Kidney (tissue), 14 donors: ENCODE results near the gene RBMS3. TPM values are rescaled to one million over a fixed set of nuclear protein-coding genes. Genes with fewer than 3 reads are reported as not detected.

Source experiments
- DNase-seq, 5 donors: peaks; one replicate each; pipeline ENCODE4 v3.0.0-alpha.2; 2013 to 2020
- FAIRE-seq: peaks from 2 replicates; lab custom pipeline; 2012; peaks lifted over from hg19 to GRCh38; lab: Jason Lieb, UNC
- H3K27ac ChIP-seq, 2 donors: one replicate each; pipeline ENCODE4 v1.7.0; 2013; ENCODE audit warnings: low read depth in 2 of 2, low read length in 2 of 2, inconsistent platforms in 1 of 2
- H3K27me3 ChIP-seq: one replicate; pipeline ENCODE4 v1.7.1; 2013; ENCODE audit warnings: low read length, inconsistent platforms; ENCODE audit not compliant: control insufficient read depth, insufficient read depth
- H3K36me3 ChIP-seq, 3 donors: one replicate each; pipeline versions ENCODE4 v1.7.0 to v1.7.1; 2013; ENCODE audit warnings: low read length in 3 of 3, control low read depth in 1 of 3, inconsistent platforms in 1 of 3; ENCODE audit not compliant: insufficient read depth in 3 of 3, control insufficient read depth in 2 of 3
- H3K4me1 ChIP-seq, 3 donors: one replicate each; pipeline versions ENCODE4 v1.7.0 to v1.7.1; 2013; ENCODE audit warnings: low read length in 3 of 3, inconsistent platforms in 1 of 3, low read depth in 1 of 3; ENCODE audit not compliant: control insufficient read depth in 2 of 3, insufficient read depth in 2 of 3
- H3K4me3 ChIP-seq, 3 donors: one replicate each; pipeline versions ENCODE4 v1.7.0 to v1.8.1; 2013; ENCODE audit warnings: low read length in 3 of 3, control low read depth in 1 of 3, inconsistent platforms in 1 of 3
- H3K9ac ChIP-seq, 3 donors: one replicate each; pipeline versions ENCODE4 v1.7.0 to v1.7.1; 2013; ENCODE audit warnings: low read length in 3 of 3, control low read depth in 1 of 3, inconsistent platforms in 1 of 3
- H3K9me3 ChIP-seq, 3 donors: one replicate each; pipeline versions ENCODE4 v1.7.0 to v1.7.1; 2013; ENCODE audit warnings: low read length in 3 of 3, control low read depth in 1 of 3, inconsistent platforms in 1 of 3; ENCODE audit not compliant: control insufficient read depth in 2 of 3, insufficient read depth in 1 of 3
- CTCF ChIP-seq: IDR thresholded peaks from 3 replicates; pipeline ENCODE4 v1.5.1; 2012; ENCODE audit warnings: mild to moderate bottlenecking, moderate library complexity, borderline replicate concordance; ENCODE audit not compliant: insufficient read depth; ENCODE audit errors: extremely low read depth
- intact Hi-C: fragments of 100-400 bp; cut with DNase I; formaldehyde crosslinking; loops from one replicate; pipeline ENCODE4 v1.11.1; 2022
- polyA plus RNA-seq: library from polyadenylated mRNA; stranded (reverse); fragments of 350-450 nt; fragmentation: Illumina TruSeq; extraction: RNeasy Lipid Tissue Mini Kit (QIAGEN cat#74804); gene quantifications from one replicate; pipeline ENCODE4 v1.2.3, GENCODE V29; 2014; ENCODE audit warnings: low read depth, low replicate concordance; ENCODE audit not compliant: insufficient read depth
- total RNA-seq: library from RNA; stranded (reverse); fragmentation: NEBNext Ultra II Directional; extraction: Animal tissue kit (Norgen Biotek cat#: 25700); gene quantifications from one replicate; pipeline ENCODE4 v1.2.1, GENCODE V29; 2021
- donor health status: control.
- donor health status: control.
- donor health status: control.
- donor health status: control.
- donor health status: control.
- donor health status: DM: yes; HTN: yes; CAD: no.
- donor health status: Normal renal cell carcinoma (clear cell type).

RBMS3 gene
- total and polyA plus RNA-seq, 2 donors from 2014 or later, result 3.2 to 48.8 TPM

DNA sequence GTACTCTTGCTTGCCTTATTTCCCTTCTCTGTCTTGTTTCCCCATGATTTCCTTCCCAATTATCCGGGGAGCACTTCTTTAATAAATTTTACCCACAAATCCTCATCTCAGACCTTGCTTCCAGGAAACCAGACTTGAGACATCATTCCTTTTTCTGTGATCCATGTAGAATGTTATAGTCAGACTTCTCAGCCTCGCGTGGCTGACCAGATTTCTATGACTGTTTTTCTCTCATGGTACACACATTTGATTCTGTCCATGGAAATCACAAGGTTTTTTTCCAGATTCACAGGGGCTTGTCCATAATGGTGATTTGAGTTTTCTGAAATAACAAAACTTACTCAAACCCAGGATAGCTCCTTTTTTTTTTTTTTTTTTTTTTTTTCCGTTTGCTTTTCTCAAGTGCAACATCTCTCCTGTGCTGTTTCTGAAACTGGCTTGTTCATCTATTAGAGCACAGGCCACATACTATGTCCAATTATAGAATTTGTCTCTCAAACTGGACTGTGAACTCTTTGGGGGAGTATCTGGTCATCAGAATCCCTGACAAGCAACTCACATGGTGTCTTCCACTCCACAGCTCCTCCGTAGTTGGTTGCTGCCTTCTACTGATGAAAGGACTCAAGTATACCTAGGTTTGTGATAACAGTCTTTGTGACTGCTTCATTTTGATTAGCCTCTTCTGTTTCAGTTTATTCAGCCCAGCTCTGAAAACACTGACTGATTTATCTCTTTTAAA, 50.8 kb downstream of the RBMS3 start:
- intact Hi-C loops, result no loop called here
- DNase-seq (peak in 1 of 5 donors; percentile 17), FAIRE-seq (no peak)
- no peak overlapping the region for H3K4me3 ChIP-seq
- no peak overlapping the region for H3K9ac ChIP-seq
- no peak overlapping the region for H3K27ac ChIP-seq
- no peaks in the 10 kb centered on the region for H3K9me3 ChIP-seq
- no peaks in the 10 kb centered on the region for H3K27me3 ChIP-seq
- no peak for TF ChIP-seq CTCF
- H3K4me1 ChIP-seq, result peaks cover 0 to 7% (median 0%) of the 10 kb centered on the region in 3 donors
- no peaks in the 10 kb centered on the region for H3K36me3 ChIP-seq

DNA sequence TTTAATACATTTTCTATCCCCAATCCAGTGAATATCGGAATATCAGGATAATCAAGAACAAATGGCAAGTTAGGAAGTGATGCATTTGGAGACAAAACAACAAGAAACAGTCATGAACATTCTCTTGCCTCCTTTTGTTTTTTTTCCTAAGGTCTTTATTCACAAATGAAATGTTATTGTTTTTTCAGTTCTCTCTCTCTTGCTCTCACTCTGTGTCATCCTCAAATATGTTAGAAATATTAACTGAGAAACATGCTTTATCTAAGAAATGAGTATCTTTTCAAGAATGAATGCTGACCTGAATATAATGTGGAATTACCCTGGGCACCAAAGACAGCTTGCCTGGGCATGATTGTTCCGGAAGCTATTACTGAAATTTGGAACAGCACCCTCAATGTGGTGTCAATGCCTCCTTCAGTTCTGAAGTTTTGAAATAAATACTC, 51.3 kb downstream of the RBMS3 start:
- no peak for DNase-seq
- no peaks in the 10 kb centered on the region for H3K27me3 ChIP-seq
- peaks cover 0 to 7% (median 0%) of the 10 kb centered on the region in 3 donors for H3K4me1 ChIP-seq
- FAIRE-seq, result no peak
- no peaks in the 10 kb centered on the region for H3K9me3 ChIP-seq
- H3K36me3 ChIP-seq, result no peaks in the 10 kb centered on the region
- H3K4me3 ChIP-seq, result no peak overlapping the region
- intact Hi-C loops, result no loop called here
- H3K9ac ChIP-seq, result no peak overlapping the region
- H3K27ac ChIP-seq, result no peak overlapping the region
- TF ChIP-seq CTCF, result no peak

DNA sequence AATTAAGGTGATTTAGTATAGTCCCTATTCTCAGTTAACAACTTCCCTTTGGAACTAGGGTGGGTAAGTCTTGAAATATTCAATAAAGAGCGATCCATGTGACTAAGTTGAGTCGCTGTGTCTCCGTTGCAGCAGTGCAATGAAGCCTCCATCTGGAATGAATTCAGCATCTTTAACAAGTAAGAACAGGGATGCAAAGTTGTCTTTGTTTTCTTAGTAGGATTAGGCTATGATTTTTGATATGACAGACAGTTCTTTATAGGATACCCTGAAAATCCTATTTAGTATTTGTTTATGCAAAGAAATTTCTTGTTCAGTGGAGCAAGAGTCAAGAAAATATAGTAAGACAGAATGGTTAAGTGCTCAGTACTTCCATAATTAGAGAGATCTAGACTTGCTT, 52.7 kb downstream of the RBMS3 start:
- intact Hi-C loops, result no loop called here
- no peak overlapping the region for H3K27ac ChIP-seq
- FAIRE-seq (no peak), DNase-seq (peak in 1 of 5 donors; percentile 16)
- no peak for TF ChIP-seq CTCF
- H3K27me3 ChIP-seq, result no peaks in the 10 kb centered on the region
- H3K9ac ChIP-seq, result no peak overlapping the region
- H3K4me1 ChIP-seq, result peaks cover 0 to 5% (median 0%) of the 10 kb centered on the region in 3 donors
- H3K9me3 ChIP-seq, result no peaks in the 10 kb centered on the region
- no peaks in the 10 kb centered on the region for H3K36me3 ChIP-seq
- no peak overlapping the region for H3K4me3 ChIP-seq
